ENCODE data around the gene COG8.

- TF ChIP-seq POLR2A (IDR thresholded peaks at IDR 0.05) (no peak), CTCF (IDR thresholded peaks at IDR 0.05) (no peak), EP300 (IDR thresholded peaks at IDR 0.05) (no peak), POLR2AphosphoS5 (IDR thresholded peaks at IDR 0.05) (no peak)
Observed at GRCh38 chr16:69349536-69349935, 10.2 kb upstream of the COG8 start.
